NCI-H128 (cell line): ENCODE measurements around the gene CHN2.

ENCODE experiments used
- DNase-seq: peaks from one replicate; lab custom pipeline; 2025; ENCODE audit not compliant: unreplicated experiment; lab: John Stamatoyannopoulos, UW

Gene CHN2

DNA sequence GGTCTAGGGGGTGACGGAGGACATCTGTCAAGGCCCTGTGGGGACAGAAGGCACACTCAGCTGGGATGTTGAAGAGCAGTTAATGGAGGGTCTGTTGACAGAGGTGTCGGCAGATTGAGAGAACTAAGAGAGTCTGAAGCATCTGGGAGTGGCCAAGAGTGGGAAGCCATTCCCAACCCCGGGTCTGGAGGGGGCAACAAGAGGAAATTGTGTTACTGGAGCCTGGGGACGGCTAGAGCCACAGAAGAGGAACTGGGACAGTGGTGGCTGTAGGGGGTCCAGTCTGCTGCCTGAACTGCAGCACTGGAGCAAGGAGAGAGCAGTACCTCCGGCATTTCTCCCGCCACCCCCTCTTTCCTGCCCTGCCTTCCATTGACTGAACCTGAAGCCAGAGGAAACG lies 136.6 kb downstream of the CHN2 start:
- DNase-seq, result no peak

DNA sequence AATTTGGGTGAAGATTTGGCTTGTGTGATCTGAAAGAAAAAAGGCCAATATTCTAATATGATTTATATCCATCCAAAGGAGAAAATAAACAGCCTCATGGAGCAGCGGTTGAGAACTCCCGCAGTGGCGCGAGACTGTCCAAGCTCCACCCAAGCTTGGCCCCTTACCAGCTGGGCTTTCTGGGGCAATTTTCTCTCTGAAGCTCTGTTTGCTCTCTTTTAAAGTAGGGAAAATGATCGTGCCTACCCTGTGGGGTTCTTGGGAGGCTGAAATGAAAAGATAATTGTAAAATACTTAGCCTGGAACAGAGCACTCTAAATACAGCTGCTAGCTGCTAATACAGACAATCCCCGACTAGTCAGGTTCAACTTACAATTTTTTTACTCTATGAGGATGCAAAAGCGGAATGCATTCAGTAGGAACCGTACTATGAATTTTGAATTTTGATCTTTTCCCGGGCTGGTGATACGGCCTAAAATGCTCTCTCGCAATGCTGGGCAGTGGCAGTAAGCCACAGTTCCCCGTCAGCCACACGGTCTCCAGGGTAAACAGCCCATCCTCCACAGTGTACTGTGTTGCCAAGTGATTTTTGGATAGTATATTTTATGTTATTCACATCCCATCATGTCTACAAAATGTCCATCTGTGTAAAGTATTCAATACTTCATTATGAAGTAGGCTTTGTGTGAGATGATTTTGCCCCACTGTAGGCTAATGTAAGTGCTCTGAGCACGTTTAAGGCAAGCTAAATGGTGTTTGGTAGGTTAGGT lies 137.7 kb downstream of the CHN2 start:
- DNase-seq, result peak; percentile 81

GRCh38 chr7:29332875-29333855 lies 138.6 kb downstream of the CHN2 start:
- no peak for DNase-seq

- DNase-seq, result no peak
Observed at GRCh38 chr7:29335188-29336083, 140.9 kb downstream of the CHN2 start.

DNA sequence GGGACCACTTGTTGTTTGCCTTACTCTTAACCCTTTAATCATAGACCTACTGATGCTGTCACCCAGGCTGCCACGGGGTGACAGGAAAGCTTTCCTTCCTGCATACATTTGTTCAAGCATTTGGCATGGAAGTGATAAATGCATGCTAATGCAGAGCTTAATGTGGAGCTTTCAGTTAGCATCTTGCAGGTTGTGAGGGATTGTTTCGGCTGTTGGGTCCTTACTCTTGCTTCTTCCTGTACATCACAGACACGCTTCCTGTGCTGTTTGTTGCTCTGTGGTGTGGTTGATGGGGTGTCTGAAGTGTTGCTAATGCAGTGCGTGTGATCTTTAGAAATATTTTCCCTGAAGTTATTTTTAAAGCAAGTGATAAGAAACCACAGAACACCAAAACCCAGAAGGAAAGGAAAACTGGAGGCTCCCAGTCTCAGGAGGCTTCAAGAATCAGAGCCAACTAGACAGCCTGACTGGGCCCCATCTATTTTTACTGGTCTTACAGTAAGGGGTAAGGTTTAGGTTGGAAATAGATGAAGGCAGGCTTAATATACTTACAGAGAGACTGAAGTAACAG lies 143.1 kb downstream of the CHN2 start:
- DNase-seq, result no peak

GRCh38 chr7:29340696-29341095 lies 146.1 kb downstream of the CHN2 start:
- DNase-seq, result no peak

DNA sequence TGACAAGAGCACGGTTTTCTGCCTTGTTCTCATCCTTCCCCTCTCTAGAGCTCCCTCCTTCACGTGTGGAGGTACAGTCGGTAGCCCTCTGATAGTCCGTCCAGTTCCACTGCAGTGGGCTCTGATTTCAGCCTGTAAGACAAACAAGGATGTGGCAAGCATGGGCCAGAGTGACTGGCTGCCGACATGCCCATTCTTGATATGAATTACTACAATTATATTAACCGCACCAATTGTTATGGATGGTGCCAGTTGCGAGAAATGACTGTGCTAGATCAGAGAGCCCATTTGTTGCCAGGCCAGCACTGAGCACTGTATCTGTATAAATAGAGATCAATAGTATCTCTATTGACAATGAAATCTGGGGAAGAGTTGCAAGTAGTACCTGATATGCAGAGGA lies 146.6 kb downstream of the CHN2 start:
- no peak for DNase-seq

DNA sequence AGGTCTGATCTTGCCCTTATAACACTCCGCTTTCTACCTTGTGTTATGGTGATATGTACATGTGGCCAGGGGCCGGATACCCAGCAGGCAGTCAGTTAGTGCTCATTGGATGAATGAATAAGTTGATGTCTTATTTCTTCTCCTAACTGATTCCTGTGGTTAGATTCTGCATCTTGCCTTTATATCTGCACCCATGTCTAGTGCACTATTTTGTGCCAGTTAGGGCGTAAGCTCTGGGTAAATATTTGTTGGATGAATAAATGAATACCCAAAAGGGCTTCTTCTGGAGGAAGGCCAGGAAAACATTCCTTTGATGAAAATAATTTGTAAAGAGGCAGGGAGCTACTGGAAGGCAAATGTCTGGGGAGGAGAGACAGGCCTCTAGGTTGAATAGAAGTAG lies 148.2 kb downstream of the CHN2 start:
- no peak for DNase-seq

- DNase-seq, result no peak
Observed at GRCh38 chr7:29343399-29343798, 148.8 kb downstream of the CHN2 start.

DNA sequence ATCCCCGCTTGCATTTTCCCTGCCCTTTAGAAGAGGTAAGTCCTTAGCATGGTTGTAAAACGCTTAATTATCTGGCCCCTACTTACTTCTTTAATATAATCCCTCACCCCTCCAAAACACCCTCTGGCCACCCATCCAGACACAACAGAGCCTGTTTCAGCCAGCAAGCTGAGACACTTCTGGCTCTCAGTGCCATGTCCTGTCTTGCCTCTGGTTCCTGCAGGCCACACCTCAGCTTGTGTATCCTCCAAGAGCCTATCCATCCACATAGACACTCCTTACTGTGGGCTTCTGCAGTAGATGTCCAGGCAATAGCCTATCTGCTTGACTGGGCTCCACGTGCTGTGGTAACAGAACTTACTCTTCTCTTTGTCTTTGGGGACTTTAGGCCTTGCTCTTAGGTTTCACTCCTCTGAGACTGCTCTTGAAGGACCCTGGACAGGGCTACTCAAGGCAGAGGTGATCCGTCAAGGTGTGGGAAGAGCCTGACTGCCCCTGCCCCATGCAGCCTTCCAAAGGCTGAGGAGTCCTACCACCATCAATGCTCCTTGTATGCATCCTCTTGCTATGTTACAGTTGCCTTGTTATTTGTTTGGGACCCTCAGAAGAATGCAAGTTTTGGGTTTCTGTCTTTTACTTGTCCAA lies 149.9 kb downstream of the CHN2 start:
- no peak for DNase-seq

GRCh38 chr7:29345590-29345989 lies 151.0 kb downstream of the CHN2 start:
- no peak for DNase-seq

GRCh38 chr7:29346231-29346978 lies 151.8 kb downstream of the CHN2 start:
- no peak for DNase-seq

DNA sequence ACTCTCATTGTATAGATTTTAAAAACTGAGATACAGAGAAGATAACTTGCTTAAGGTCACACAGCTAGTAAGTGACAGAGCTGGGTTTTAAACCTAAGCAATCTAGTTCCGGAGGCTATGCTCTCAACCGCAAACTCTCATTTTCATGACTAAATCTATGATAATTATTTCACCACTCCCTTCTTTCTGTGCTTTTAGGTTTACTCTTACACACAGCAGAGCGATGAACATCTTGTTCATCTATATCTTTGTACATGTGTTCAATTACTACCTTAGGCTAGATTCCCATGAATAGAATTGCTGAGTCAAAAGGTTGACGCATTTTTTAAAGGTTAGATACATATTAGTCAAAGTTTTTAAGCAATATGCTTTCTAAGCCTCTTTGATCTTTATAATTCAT lies 154.8 kb downstream of the CHN2 start:
- no peak for DNase-seq

DNA sequence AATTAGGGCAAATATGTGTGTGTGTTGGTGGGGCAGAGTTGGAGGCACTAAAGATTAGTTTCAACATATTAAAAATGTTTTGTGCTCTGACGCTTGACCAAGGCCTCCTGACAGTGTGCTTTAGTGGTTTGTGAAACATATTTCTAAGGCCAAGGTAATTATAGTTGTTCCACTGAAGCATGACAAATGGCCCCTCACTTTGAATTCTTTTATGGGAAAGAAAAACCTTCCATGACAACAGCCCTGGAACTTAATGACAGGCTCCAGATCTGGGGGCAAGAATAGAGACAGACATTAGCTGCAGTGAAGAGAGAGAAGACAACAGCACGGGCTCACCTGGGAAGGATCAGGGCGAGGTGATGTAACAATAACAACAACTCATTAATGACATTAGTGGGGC lies 155.8 kb downstream of the CHN2 start:
- no peak for DNase-seq

DNA sequence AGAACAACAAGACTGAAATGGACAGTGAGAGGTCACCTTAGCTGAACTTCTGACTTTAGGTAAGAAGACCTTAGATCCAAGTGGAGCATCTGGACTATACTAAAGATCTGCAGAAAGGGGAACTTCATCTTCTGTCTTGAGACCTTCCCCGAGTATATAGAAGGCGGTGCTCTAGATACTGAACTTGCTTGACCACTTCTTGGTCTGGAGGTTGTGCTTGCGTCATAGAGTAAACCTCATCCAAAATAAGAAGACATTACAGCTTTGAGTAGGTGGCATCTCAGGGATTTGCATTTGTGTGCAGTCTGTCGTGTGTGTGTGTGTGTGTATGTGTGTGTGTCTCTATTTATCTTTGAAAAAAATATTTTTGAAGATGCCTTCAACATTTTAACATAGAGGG lies 157.5 kb downstream of the CHN2 start:
- no peak for DNase-seq

GRCh38 chr7:29353810-29354209 lies 159.2 kb downstream of the CHN2 start:
- DNase-seq, result no peak

- no peak for DNase-seq
Observed at GRCh38 chr7:29354340-29354739, 159.8 kb downstream of the CHN2 start.

- DNase-seq, result no peak
Observed at GRCh38 chr7:29355388-29355787, 160.8 kb downstream of the CHN2 start.

GRCh38 chr7:29356631-29357030 lies 162.1 kb downstream of the CHN2 start:
- DNase-seq, result no peak
